Measurements from ENCODE around the gene KLHL3. TPM values are rescaled to one million over a fixed set of nuclear protein-coding genes. Genes with fewer than 3 reads are reported as not detected.

The KLHL3 gene
- total RNA-seq, 1 experiment from 2014 or later, result 0.58 TPM

GRCh38 chr5:137672001-137672400 is 63.9 kb downstream of the KLHL3 start:
- intact Hi-C loops (cut with micrococcal nuclease; ENCODE audit: unreplicated experiment), result no loop called here
- no peak for DNase-seq (ENCODE audit: low spot score)
- Histone ChIP-seq H3K4me1 (ENCODE audit: insufficient read depth, low read length, poor library complexity, severe bottlenecking) (no peaks in the 10 kb centered on the region), H3K27me3 (replicated peaks; ENCODE audit: insufficient read depth, low read depth, low read length, poor library complexity) (no peaks in the 10 kb centered on the region), H3K36me3 (ENCODE audit: insufficient read depth, low read length, poor library complexity, severe bottlenecking) (no peaks in the 10 kb centered on the region), H3K9me3 (ENCODE audit: low read depth, low read length, poor library complexity, severe bottlenecking) (no peaks in the 10 kb centered on the region), H3K4me3 (ENCODE audit: low read depth, low read length, poor library complexity, severe bottlenecking) (no peak overlapping the region), H3K27ac (ENCODE audit: low read depth, low read length, poor library complexity, severe bottlenecking) (no peak overlapping the region)
- ChIA-PET POLR2A (ENCODE audit: low non-redundant PET) (no interaction called here), CTCF (no interaction called here)
- no TSS peak for BruUV-seq (replicated peaks)
- TF ChIP-seq EZH2 (IDR thresholded peaks at IDR 0.05; ENCODE audit: borderline replicate concordance, low read depth, low read length, poor library complexity, severe bottlenecking), result no peak
- TF ChIP-seq CTCF (conservative IDR thresholded peaks at IDR 0.05; ENCODE audit: low read depth, low read length), result no peak

- intact Hi-C loops (cut with micrococcal nuclease; ENCODE audit: unreplicated experiment), result loop anchor here (10.0 kb wide), 1 partner anchor 465 kb away; the partner anchor contains the start of gene NME5
- DNase-seq (ENCODE audit: low spot score), result no peak
- no peak overlapping the region for H3K27ac ChIP-seq (ENCODE audit: low read depth, low read length, poor library complexity, severe bottlenecking)
- H3K36me3 ChIP-seq (ENCODE audit: insufficient read depth, low read length, poor library complexity, severe bottlenecking), result no peaks in the 10 kb centered on the region
- peaks cover 6% of the 10 kb centered on the region for H3K27me3 ChIP-seq (replicated peaks; ENCODE audit: insufficient read depth, low read depth, low read length, poor library complexity)
- H3K4me3 ChIP-seq (ENCODE audit: low read depth, low read length, poor library complexity, severe bottlenecking), result no peak overlapping the region
- CTCF ChIA-PET, result no interaction called here
- no peaks in the 10 kb centered on the region for H3K4me1 ChIP-seq (ENCODE audit: insufficient read depth, low read length, poor library complexity, severe bottlenecking)
- POLR2A ChIA-PET (ENCODE audit: low non-redundant PET), result no interaction called here
- no TSS peak for BruUV-seq (replicated peaks)
- no peak for TF ChIP-seq EZH2 (IDR thresholded peaks at IDR 0.05; ENCODE audit: borderline replicate concordance, low read depth, low read length, poor library complexity, severe bottlenecking)
- TF ChIP-seq CTCF (conservative IDR thresholded peaks at IDR 0.05; ENCODE audit: low read depth, low read length), result no peak
- H3K9me3 ChIP-seq (ENCODE audit: low read depth, low read length, poor library complexity, severe bottlenecking), result no peaks in the 10 kb centered on the region
Measured at GRCh38 chr5:137669811-137670210, 66.1 kb downstream of the KLHL3 start.

GRCh38 chr5:137668637-137669036 is 67.3 kb downstream of the KLHL3 start:
- CTCF ChIA-PET, result no interaction called here
- POLR2A ChIA-PET (ENCODE audit: low non-redundant PET), result no interaction called here
- intact Hi-C loops (cut with micrococcal nuclease; ENCODE audit: unreplicated experiment), result loop anchor here (10.0 kb wide), 1 partner anchor 466 kb away; the partner anchor contains the start of gene NME5

More at GRCh38 chr5:137668637-137669036, 67.3 kb downstream of the KLHL3 start:
- no peak for DNase-seq (ENCODE audit: low spot score)
- peaks cover 6% of the 10 kb centered on the region for H3K27me3 ChIP-seq (replicated peaks; ENCODE audit: insufficient read depth, low read depth, low read length, poor library complexity)
- H3K4me3 ChIP-seq (ENCODE audit: low read depth, low read length, poor library complexity, severe bottlenecking), result no peak overlapping the region
- H3K9me3 ChIP-seq (ENCODE audit: low read depth, low read length, poor library complexity, severe bottlenecking), result no peaks in the 10 kb centered on the region
- no peak overlapping the region for H3K27ac ChIP-seq (ENCODE audit: low read depth, low read length, poor library complexity, severe bottlenecking)
- H3K36me3 ChIP-seq (ENCODE audit: insufficient read depth, low read length, poor library complexity, severe bottlenecking), result no peaks in the 10 kb centered on the region
- no peak for TF ChIP-seq EZH2 (IDR thresholded peaks at IDR 0.05; ENCODE audit: borderline replicate concordance, low read depth, low read length, poor library complexity, severe bottlenecking)
- TF ChIP-seq CTCF (conservative IDR thresholded peaks at IDR 0.05; ENCODE audit: low read depth, low read length), result no peak
- no TSS peak for BruUV-seq (replicated peaks)
- H3K4me1 ChIP-seq (ENCODE audit: insufficient read depth, low read length, poor library complexity, severe bottlenecking), result no peaks in the 10 kb centered on the region

Data from A673 (cell line).